HG02588 (cell line): ENCODE measurements around the gene WDR18.

Source experiments
- ATAC-seq: cut with Tn5 transposase; IDR thresholded peaks from one replicate; pipeline ENCODE4 v1.9.1; 2021; ENCODE audit warnings: mild to moderate bottlenecking, moderate library complexity; ENCODE audit not compliant: unreplicated experiment

WDR18 gene

DNA sequence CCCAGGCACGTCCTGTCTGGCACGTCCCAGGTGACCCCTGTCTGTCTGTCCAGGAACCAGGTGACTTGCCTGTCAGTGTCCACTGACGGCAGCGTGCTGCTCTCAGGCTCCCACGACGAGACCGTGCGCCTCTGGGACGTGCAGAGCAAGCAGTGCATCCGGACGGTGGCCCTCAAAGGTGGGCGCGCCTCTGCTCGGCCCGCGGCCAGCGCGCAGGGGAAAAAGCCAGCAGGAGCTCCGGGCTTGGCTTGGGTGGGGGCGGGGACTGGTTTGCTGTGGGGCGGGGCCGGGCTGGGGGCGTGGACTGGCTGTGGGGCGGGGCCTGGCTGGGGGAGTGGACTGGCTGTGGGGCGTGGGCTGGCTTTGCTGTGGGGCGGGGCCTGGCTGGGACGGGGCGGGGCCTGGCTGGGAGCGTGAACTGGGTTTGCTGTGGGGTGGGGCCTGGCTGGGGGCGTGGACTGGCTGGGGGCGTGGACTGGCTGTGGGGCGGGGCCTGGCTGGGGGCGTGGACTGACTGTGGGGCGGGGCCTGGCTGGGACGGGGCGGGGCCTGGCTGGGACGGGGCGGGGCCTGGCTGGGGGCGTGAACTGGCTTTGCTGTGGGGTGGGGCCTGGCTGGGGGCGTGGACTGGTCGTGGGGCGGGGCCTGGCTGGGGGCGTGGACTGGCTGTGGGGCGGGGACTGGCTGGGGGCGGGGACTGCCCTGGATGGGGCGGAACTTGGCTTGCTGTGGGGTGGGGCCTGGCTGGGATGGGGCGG is 7.2 kb downstream of the WDR18 start:
- ATAC-seq: no peak

DNA sequence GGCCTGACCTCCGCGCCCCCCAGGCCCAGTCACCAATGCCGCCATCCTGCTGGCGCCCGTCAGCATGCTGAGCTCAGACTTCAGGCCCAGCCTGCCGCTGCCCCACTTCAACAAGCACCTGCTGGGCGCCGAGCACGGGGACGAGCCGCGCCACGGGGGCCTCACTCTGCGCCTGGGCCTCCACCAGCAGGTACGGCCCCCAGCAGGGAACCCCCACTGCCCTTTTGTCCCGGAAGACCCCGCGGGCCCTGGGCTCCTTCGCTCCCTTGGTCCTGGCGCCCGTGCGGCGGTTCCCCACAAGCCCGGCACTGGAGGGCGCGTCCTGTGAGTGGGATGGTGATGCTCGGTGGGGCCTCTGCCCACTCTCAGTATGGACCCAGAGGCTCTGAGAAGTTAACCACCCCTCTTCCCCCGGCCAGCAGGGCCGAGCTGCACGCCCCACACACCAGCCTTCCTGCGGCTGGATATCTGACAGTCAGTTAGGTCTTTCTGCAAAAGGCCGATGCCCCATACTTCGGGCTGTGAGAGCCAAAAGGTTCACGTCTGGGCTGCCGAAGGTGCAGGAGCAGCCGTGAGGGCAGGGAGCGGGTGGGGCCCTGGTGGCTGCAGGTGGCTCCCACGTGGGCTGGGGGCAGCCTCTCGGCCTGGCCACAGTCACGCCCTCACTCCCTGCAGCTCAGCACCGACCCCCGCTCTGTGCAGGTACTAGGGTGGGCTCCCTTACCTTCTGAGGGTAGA is 8.0 kb downstream of the WDR18 start:
- no peak for ATAC-seq

- ATAC-seq: no peak
Measured at GRCh38 chr19:992670-993055, 8.5 kb downstream of the WDR18 start.

DNA sequence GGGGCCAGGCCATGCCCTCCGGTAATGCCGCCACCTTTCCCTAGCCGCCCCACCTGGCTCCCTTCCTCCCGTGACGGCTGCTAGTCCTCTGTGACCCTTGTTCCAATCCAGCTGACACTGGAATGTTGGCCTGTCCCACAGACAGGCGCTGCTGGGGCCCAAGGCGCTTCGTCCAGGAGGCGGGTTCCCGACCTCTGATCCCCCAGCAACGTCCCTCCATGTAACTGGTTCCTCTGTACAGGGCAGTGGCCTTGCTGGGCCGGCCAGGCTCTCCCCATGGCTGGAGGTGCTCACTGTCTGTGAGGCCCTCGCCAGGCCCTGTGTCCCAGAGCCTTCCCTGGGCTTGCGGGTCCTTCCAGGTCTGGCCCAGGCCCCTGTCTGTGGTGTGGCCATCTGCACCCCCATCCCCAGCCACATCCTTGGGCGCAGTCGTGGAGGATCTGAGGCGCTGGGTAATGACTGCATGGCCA is 9.3 kb downstream of the WDR18 start:
- ATAC-seq: no peak

- ATAC-seq: no peak
Measured at GRCh38 chr19:993831-994393, 9.8 kb downstream of the WDR18 start.

DNA sequence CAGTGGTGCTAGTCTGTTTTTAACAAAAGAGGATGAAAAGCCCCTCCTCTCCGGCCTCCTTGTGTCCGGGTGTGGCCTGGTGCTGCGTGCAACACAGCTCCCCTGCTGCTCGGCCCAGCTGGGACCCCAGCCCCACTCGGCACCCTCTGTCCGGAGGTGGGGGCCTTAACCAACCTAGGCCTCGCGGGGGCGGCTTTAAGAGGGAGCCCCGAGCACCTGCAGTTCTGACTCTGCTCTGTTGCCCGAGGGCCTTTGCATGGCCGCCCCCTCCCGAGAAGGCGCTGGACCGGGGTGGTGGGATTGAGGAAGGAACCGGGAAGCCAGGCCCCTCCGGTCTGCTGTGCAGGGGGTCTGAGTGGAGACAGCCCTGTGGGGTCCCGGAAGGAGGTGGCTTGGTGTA is 10.4 kb downstream of the WDR18 start:
- no peak for ATAC-seq

GRCh38 chr19:995051-995827 is 11.1 kb downstream of the WDR18 start:
- no peak for ATAC-seq

GRCh38 chr19:996051-996838 is 12.1 kb downstream of the WDR18 start:
- no peak for ATAC-seq

DNA sequence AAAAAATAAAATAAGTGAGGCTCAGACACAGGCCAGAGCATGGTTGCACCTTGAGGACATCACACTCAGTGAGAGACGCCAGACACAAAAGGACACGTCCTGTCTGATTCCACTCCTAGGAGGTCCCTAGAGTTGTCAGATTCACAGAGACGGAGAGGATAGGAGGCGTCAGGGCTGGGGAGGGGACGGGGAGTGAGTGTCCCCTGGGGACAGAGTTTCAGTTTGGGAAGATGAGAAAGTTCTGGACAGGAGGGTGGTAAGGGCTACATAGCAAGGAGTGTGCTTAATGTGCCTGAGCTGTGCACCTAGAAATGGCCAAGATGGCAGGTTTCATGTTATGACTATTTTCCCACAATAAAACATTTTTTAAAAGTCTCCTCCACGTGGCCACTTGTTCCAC is 13.9 kb downstream of the WDR18 start:
- no peak for ATAC-seq

GRCh38 chr19:999379-999719 is 15.2 kb downstream of the WDR18 start:
- no peak for ATAC-seq

DNA sequence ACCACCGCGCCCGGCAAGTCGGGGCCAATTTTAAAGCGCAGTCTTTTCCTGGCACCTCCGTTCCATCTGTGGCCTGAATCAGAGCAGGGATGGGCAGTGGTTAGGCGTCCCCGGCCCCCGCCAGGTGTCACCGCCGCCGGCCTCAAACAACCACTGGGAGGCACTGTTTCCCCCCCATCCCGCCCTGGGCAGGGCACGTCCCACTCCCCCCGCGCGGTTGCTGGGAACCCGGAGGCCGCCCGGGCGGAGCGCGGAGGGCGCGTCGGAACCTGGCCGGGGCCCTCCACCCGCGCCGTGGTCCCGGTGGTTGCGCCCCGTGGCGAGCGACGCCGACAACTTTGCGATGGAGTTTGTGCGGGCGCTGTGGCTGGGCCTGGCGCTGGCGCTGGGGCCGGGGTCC is 15.9 kb downstream of the WDR18 start, which contains the start of gene GRIN3B:
TSS of gene GRIN3B (plus strand) at position 325 of the 400 bp plus-strand sequence. CDS start at position 344, 19 bp downstream.
- no peak for ATAC-seq

DNA sequence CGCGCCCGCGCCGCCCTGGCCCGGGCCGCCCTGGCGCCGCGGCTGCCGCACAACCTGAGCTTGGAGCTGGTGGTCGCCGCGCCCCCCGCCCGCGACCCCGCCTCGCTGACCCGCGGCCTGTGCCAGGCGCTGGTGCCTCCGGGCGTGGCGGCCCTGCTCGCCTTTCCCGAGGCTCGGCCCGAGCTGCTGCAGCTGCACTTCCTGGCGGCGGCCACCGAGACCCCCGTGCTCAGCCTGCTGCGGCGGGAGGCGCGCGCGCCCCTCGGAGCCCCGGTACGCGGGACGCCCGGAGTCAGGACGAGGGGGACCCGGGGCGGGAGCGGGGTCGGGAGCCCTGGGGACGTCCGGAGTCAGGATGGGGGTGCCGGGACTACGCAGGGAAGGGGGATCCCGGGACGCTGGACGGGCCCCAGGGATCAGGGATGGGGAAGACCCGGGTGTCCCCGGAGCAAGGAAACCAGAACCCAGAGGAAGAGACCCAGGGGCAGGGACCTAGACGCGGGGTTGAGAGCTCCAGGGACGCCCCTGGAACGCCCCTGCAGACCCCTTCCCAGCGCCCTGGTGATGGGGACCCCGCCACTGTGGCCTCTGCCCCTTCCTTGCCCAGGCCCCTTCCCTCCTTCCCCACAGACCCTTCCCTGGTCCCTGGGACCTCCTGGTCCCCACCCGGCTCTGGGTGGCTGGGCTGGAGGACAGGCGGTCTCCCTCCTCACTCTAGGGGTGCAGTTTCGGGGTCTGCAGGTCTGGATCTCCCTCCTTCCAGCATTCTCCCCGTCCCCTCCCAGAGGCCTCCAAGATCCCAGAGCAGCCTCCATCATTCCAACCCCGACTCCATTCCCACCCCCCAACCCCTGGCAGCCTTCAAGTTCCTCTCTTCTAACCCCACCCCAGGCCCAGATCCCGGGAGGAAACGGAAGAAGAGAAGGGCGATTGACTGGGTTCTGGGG is 16.7 kb downstream of the WDR18 start:
- ATAC-seq: no peak

GRCh38 chr19:1001538-1002166 is 17.5 kb downstream of the WDR18 start:
- ATAC-seq: no peak

DNA sequence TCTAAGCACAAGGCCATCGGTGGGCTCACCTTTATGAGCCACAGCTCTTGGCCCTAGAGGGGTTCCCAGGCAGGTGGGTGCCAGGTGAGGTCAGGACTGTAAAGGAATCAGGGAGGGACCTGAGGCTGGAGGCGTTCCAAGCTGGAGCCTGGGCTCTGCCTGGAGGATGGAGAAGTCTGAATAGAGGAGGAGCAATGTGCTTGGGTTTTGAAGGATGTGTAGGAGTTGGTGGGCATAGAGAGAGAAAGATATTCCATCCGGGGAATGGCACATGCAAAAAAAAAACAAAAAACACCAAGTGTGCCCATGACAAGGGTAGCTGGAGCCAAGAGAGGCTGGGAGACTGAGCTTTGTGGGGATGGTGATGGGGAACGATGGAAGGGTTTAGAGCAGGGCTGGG is 18.5 kb downstream of the WDR18 start:
- no peak for ATAC-seq

GRCh38 chr19:1003283-1003682 is 19.1 kb downstream of the WDR18 start:
- ATAC-seq: no peak

DNA sequence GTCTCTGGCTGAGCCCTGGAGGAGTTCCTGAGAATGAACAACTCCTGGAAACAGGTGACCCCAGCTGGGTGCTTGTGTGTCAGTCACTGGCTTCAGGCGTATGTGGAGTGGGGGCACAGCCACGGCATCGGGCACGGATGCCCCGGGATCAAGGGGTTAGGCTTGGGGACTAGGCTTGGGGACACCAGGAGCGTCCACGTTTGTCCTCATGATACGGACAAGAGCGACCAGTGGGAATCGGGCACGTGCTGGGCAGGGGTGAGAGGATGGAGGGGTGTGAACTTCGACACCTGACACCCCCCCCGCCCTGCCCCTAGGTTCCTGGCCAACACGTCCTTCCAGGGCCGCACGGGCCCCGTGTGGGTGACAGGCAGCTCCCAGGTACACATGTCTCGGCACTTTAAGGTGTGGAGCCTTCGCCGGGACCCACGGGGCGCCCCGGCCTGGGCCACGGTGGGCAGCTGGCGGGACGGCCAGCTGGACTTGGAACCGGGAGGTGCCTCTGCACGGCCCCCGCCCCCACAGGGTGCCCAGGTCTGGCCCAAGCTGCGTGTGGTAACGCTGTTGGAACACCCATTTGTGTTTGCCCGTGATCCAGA is 20.2 kb downstream of the WDR18 start:
- ATAC-seq: no peak

DNA sequence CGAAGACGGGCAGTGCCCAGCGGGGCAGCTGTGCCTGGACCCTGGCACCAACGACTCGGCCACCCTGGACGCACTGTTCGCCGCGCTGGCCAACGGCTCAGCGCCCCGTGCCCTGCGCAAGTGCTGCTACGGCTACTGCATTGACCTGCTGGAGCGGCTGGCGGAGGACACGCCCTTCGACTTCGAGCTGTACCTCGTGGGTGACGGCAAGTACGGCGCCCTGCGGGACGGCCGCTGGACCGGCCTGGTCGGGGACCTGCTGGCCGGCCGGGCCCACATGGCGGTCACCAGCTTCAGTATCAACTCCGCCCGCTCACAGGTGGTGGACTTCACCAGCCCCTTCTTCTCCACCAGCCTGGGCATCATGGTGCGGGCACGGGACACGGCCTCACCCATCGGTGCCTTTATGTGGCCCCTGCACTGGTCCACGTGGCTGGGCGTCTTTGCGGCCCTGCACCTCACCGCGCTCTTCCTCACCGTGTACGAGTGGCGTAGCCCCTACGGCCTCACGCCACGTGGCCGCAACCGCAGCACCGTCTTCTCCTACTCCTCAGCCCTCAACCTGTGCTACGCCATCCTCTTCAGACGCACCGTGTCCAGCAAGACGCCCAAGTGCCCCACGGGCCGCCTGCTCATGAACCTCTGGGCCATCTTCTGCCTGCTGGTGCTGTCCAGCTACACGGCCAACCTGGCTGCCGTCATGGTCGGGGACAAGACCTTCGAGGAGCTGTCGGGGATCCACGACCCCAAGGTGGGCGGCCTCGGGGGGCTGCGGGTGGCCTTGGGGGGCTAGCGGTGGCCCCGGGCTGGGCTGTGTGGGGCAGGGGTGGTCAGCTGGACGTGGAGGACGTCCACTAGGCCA is 20.9 kb downstream of the WDR18 start:
- ATAC-seq: no peak
